Measurements from ENCODE around the gene PPP1R37. TPM values are rescaled to one million over a fixed set of nuclear protein-coding genes. Genes with fewer than 3 reads are reported as not detected.

The PPP1R37 gene
- total and polyA plus RNA-seq, 2 of the 13 experiments (the other 11 are each of a cell fraction or from before 2014, with no cell fraction given) = 9.0 to 14.3 TPM

DNA sequence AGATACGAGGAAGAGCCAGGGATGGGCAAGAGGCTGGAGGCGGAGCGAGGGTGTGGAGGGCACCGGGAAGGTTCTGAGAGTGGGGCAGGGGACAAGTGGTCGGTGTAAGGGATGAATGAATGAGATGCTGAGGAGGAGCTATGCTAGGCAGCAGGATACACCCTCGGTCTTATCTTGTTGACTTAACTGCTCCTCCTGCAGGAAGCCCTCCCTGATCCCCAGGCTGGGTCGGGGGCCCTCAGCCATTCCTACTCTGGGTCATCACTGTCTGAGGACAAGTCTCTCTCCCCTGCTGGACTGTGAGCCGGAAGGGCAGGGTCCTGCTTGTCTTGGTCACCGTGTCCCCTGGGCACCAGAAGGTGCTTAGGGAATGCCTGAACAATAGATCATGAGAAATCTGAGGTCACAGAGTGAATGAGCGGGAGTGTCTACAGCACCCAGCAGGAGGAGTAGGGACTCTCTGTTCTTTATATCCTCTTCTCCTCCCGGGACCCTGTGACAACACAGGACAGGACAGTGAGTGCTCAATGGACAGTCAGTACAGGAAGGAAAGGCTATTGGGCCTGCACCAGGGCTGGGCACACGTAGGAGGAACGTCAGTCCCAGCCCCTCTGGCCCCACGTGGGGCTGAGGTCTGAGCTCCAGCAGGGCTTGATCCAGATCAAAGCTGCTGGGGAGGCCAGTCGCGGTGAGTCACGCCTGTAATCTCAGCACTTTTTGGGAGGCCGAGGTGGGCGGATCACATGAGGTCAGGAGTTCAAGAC lies 61.3 kb downstream of the PPP1R37 start (continued):
- TF ChIP-seq TBX2 (CRISPR knock-in tag; IDR thresholded peaks at IDR 0.05; ENCODE audit: borderline replicate concordance) = peak; percentile 95
- peak; percentile 67; the same call in 1 of the 2 replicates for TF ChIP-seq SALL1 (CRISPR knock-in tag; IDR thresholded peaks at IDR 0.05)
- TF ChIP-seq PHF21A (CRISPR knock-in tag; IDR thresholded peaks at IDR 0.05) = peak; percentile 82
- TF ChIP-seq CEBPG (CRISPR knock-in tag; IDR thresholded peaks at IDR 0.05) = peak; percentile 25; the same call in 1 of the 2 replicates
- TF ChIP-seq EP300 (IDR thresholded peaks at IDR 0.05; ENCODE audit: low read depth in 2 of 2, low read length in 2 of 2) = no peak; a peak in 1 of 4 replicates
- 0 out of 2 replicates have a peak, but pooled peaks have one; percentile 46 for TF ChIP-seq EP300 (CRISPR knock-in tag; IDR thresholded peaks at IDR 0.05; ENCODE audit: borderline replicate concordance)
- TF ChIP-seq, protein P1, sequence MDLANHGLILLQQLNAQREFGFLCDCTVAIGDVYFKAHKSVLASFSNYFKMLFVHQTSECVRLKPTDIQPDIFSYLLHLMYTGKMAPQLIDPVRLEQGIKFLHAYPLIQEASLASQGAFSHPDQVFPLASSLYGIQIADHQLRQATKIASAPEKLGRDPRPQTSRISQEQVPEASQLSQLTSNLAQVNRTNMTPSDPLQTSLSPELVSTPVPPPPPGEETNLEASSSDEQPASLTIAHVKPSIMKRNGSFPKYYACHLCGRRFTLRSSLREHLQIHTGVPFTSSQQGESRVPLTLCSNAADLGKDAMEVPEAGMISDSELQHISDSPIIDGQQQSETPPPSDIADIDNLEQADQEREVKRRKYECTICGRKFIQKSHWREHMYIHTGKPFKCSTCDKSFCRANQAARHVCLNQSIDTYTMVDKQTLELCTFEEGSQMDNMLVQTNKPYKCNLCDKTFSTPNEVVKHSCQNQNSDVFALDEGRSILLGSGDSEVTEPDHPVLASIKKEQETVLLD (CRISPR knock-in tag; IDR thresholded peaks at IDR 0.05; ENCODE audit: low read depth) = 0 out of 2 replicates have a peak, but pooled peaks have one; percentile 1
- TF ChIP-seq, protein P2, sequence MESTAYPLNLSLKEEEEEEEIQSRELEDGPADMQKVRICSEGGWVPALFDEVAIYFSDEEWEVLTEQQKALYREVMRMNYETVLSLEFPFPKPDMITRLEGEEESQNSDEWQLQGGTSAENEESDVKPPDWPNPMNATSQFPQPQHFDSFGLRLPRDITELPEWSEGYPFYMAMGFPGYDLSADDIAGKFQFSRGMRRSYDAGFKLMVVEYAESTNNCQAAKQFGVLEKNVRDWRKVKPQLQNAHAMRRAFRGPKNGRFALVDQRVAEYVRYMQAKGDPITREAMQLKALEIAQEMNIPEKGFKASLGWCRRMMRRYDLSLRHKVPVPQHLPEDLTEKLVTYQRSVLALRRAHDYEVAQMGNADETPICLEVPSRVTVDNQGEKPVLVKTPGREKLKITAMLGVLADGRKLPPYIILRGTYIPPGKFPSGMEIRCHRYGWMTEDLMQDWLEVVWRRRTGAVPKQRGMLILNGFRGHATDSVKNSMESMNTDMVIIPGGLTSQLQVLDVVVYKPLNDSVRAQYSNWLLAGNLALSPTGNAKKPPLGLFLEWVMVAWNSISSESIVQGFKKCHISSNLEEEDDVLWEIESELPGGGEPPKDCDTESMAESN (CRISPR knock-in tag; conservative IDR thresholded peaks at IDR 0.05) = 0 out of 2 replicates have a peak, but pooled peaks have one; percentile 19
- TF ChIP-seq, protein P3, sequence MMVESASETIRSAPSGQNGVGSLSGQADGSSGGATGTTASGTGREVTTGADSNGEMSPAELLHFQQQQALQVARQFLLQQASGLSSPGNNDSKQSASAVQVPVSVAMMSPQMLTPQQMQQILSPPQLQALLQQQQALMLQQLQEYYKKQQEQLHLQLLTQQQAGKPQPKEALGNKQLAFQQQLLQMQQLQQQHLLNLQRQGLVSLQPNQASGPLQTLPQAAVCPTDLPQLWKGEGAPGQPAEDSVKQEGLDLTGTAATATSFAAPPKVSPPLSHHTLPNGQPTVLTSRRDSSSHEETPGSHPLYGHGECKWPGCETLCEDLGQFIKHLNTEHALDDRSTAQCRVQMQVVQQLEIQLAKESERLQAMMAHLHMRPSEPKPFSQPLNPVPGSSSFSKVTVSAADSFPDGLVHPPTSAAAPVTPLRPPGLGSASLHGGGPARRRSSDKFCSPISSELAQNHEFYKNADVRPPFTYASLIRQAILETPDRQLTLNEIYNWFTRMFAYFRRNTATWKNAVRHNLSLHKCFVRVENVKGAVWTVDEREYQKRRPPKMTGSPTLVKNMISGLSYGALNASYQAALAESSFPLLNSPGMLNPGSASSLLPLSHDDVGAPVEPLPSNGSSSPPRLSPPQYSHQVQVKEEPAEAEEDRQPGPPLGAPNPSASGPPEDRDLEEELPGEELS (CRISPR knock-in tag; IDR thresholded peaks at IDR 0.05) = peak; percentile 52; the same call in 1 of the 2 replicates
- TF ChIP-seq, protein P4, sequence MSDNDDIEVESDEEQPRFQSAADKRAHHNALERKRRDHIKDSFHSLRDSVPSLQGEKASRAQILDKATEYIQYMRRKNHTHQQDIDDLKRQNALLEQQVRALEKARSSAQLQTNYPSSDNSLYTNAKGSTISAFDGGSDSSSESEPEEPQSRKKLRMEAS (IDR thresholded peaks at IDR 0.05) = peak; percentile 68
- TF ChIP-seq, protein P5, sequence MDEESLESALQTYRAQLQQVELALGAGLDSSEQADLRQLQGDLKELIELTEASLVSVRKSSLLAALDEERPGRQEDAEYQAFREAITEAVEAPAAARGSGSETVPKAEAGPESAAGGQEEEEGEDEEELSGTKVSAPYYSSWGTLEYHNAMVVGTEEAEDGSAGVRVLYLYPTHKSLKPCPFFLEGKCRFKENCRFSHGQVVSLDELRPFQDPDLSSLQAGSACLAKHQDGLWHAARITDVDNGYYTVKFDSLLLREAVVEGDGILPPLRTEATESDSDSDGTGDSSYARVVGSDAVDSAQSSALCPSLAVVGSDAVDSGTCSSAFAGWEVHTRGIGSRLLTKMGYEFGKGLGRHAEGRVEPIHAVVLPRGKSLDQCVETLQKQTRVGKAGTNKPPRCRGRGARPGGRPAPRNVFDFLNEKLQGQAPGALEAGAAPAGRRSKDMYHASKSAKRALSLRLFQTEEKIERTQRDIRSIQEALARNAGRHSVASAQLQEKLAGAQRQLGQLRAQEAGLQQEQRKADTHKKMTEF (CRISPR knock-in tag; IDR thresholded peaks at IDR 0.05) = peak; percentile 76
- TF ChIP-seq, protein P6, sequence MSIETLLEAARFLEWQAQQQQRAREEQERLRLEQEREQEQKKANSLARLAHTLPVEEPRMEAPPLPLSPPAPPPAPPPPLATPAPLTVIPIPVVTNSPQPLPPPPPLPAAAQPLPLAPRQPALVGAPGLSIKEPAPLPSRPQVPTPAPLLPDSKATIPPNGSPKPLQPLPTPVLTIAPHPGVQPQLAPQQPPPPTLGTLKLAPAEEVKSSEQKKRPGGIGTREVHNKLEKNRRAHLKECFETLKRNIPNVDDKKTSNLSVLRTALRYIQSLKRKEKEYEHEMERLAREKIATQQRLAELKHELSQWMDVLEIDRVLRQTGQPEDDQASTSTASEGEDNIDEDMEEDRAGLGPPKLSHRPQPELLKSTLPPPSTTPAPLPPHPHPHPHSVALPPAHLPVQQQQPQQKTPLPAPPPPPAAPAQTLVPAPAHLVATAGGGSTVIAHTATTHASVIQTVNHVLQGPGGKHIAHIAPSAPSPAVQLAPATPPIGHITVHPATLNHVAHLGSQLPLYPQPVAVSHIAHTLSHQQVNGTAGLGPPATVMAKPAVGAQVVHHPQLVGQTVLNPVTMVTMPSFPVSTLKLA (IDR thresholded peaks at IDR 0.05) = peak; percentile 81
- peak; percentile 68 for TF ChIP-seq HNF4G (IDR thresholded peaks at IDR 0.05; ENCODE audit: borderline replicate concordance, low read depth, low read length)
- TF ChIP-seq HNF4G (CRISPR knock-in tag; IDR thresholded peaks at IDR 0.05; ENCODE audit: borderline replicate concordance, low read depth) = peak; percentile 62; the same call in 1 of the 2 replicates
- TF ChIP-seq ZNF350 (CRISPR knock-in tag; IDR thresholded peaks at IDR 0.05; ENCODE audit: borderline replicate concordance, low read depth) = peak; percentile 77
- no peak for TF ChIP-seq NFE2 (CRISPR knock-in tag; IDR thresholded peaks at IDR 0.05)
- 0 out of 2 replicates have a peak, but pooled peaks have one; percentile 26 for TF ChIP-seq ZNF607 (CRISPR knock-in tag; IDR thresholded peaks at IDR 0.05; ENCODE audit: borderline replicate concordance)

Measured in HepG2 (cell line).